AG08396 (cell line): ENCODE measurements around the gene MAMDC2.
"Not testable (repeated sequence)": the region's sequence is repeated elsewhere in the genome, so short reads cannot be mapped to it uniquely, and the experiment has no call there.

Experiments
- DNase-seq: peaks from one replicate; pipeline ENCODE4 v3.0.0; 2012; ENCODE audit warnings: low spot score, mixed read lengths

Gene MAMDC2

GRCh38 chr9:70038171-70038621, 5.5 kb upstream of the MAMDC2 start:
- not testable (repeated sequence) for DNase-seq

- DNase-seq: no peak
Observed at GRCh38 chr9:70040376-70040903, 3.2 kb upstream of the MAMDC2 start.

GRCh38 chr9:70042461-70043215, 1.0 kb upstream of the MAMDC2 start:
- DNase-seq: no peak

- peak; percentile 41 for DNase-seq
Observed at GRCh38 chr9:70043285-70043684, 363 bp upstream of the MAMDC2 start.

- peak; percentile 60 for DNase-seq
Observed at GRCh38 chr9:70044490-70045307, 1.1 kb downstream of the MAMDC2 start.

- no peak for DNase-seq
Observed at GRCh38 chr9:70045452-70045851, 1.8 kb downstream of the MAMDC2 start.

GRCh38 chr9:70046274-70047070, 2.8 kb downstream of the MAMDC2 start:
- no peak for DNase-seq

GRCh38 chr9:70049236-70049635, 5.6 kb downstream of the MAMDC2 start:
- DNase-seq: peak; percentile 76

- DNase-seq: peak; percentile 69
Observed at GRCh38 chr9:70049672-70050271, 6.1 kb downstream of the MAMDC2 start.

GRCh38 chr9:70052768-70053167, 9.1 kb downstream of the MAMDC2 start:
- no peak for DNase-seq

GRCh38 chr9:70053864-70054263, 10.2 kb downstream of the MAMDC2 start:
- DNase-seq: no peak

GRCh38 chr9:70054521-70054920, 10.9 kb downstream of the MAMDC2 start:
- no peak for DNase-seq

- no peak for DNase-seq
Observed at GRCh38 chr9:70055406-70056210, 12.0 kb downstream of the MAMDC2 start.

GRCh38 chr9:70056211-70056944, 12.7 kb downstream of the MAMDC2 start:
- no peak for DNase-seq

- no peak for DNase-seq
Observed at GRCh38 chr9:70058569-70059116, 15.0 kb downstream of the MAMDC2 start.

- no peak for DNase-seq
Observed at GRCh38 chr9:70060148-70060882, 16.7 kb downstream of the MAMDC2 start.

GRCh38 chr9:70060883-70061507, 17.3 kb downstream of the MAMDC2 start:
- DNase-seq: no peak

GRCh38 chr9:70061776-70062175, 18.1 kb downstream of the MAMDC2 start:
- DNase-seq: no peak

GRCh38 chr9:70064496-70064895, 20.8 kb downstream of the MAMDC2 start:
- no peak for DNase-seq
